ENCODE data around the gene GLB1L.

The GLB1L gene

DNA sequence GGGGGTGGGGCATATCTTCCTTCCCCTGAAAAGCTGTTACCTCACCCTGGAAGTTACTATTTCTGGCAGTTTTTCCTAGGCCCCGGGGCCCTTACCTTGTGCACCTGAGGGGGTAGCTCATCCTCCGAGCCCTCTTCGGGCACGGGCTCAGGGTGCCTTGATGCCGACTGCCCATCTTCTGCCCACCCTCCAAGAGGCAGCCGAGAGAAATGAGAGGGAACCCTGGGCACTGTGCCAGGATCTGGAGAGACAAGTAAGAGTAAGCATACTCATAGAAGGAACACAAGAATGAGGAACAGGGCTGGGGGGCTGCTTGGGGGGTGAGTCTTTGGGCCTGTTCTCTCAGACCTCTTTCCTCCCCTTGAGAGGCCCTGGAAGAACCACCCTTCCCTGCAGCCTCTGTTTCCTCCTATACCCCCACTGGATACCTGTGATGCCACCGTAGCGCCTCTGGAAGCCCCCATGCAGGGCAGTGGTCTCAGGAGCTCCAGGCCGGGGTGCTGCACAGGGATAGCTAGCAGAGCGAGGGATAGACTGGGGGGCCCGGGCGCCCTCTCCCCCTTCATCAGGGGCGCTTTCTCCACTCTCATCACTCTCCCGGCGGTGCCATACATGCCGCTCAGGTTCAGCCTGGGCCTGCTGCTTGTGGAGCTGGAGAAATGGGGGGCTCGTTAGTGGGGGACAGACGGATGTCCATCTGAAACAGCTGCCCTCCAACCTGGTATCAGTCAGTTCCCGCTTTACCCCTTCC, 24.4 kb downstream of the GLB1L start:
- DNase-seq, result no peak

DNA sequence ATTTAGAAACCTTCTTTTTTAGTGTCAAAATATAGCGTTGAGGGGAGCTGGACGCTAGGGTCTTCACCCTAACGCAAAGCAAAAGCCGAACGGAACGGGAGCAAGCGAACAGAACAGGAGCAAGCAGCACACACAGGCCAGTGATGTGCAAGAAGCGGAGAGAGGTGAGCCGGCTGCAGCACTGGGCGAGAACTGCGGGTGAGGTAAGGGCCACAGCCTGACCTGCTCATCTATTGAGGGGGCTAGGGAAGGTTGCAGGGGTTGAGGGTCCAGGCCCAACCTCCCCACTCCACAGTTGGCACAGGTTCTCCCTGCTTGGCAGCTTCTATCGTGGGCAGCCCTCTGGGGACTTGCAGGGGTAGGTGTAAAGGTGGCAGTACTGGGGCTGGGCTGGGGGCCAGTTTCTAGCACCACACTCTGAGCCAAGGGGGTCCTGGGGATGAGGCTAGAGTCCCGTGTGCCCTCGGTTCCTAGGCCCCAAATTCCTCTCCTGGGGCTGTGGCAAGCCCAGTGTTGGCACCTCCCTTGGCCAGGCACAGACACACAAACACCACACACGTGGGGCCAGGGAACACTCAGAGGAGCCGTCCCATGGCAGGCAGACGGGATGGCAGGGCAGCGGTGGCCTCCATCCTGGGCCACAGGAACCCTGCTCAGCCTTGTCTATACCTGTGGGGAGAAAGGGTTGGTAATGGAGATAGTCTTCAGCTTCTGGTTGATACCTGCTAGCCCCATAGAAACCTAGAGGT, 25.3 kb downstream of the GLB1L start:
- no peak for DNase-seq

DNA sequence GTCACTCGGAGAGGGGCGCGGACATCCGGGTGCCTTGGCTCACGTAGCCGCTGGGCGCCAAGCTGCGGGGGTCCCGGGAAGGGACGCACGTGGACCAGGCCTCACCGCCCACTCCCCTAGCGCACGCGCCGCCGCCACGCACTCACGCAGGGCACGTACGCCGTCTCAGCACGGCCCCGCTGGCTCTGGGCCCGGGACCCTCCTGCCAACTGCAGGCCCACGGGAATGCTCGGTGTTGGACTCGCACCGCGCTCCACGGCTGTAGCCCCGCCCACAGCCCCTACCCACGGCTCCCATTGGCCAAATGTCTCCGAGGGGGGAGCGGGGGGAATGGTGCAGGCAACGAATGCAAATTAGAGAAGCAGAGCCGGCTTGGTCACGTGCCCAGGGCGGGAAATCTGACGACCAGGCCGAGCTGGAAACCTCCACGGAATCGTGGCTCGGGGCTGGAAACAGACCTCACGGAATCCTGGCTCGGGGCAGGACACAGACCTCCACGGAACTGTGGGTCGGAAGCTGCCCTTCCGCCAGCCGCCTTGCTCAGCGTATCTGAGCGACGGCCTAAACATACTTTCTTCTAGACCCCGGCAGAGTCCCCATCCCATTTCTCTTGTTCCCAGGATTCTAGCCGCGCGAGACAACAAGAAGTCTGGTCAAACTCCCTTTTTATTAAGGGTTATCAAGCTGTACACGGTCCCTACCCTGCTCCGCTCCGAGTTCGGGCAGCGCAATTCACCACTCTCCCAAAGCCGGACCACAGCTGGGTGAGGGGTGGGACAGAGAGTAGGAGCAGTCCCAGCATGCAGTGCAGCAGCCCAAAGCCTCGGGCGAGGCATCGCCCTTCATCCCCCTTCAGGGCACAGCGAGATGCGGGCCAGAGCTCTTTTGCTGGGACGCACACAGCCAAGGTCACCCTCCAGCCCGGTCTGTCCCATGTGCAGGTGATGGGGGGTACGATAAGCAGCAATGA, 26.2 kb downstream of the GLB1L start, which contains the start of gene ABCB6:
Gene ABCB6 (minus strand): TSS at position 227 of the 970 bp plus-strand sequence. CDS start 285 bp downstream, outside the sequence.
- DNase-seq, result peak; percentile 96

DNA sequence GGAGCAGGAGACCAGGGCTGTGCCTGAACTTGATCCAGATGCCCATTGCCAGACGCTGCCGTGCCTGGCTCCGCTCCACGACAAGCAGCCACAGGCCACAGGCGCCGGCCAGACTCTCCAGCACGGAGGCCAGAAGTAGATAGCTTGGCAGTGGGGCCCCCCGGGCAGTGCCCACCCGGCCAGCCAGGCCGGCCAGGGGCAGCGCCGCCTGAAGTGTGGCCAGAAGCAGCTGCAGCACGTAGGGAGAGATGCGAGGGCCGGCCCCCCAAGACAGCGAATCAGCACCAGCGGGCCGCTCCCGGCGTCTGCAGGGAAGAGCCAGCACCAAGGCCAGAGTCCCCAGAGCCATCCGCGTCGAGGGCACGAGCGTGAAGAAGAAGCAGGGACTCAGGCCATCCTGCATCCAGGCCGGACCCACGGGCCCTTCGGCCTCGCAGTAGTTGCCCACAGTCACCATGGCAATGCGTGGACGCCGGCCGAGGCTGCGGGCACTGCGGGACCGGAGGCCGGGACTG, 27.0 kb downstream of the GLB1L start:
- DNase-seq, result peak; percentile 76

DNA sequence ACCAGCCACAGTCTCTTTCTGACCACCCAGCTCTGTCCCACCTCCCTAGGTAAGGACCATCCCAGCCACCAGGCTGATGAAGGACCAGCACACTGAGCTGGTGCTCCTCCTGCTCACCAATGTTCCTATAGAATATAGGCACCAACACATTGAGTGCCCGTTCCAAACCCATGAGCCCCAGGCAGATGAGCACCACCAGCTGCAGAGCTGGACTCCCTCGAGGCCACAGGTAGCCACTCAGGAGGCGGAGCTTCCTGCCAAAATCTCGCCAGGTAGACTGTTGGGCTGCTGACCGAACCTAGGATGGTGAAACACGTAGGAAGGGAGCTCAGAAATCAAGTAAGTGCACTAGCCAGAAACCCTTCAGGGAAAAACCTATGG, 28.7 kb downstream of the GLB1L start:
- DNase-seq, result no peak

DNA sequence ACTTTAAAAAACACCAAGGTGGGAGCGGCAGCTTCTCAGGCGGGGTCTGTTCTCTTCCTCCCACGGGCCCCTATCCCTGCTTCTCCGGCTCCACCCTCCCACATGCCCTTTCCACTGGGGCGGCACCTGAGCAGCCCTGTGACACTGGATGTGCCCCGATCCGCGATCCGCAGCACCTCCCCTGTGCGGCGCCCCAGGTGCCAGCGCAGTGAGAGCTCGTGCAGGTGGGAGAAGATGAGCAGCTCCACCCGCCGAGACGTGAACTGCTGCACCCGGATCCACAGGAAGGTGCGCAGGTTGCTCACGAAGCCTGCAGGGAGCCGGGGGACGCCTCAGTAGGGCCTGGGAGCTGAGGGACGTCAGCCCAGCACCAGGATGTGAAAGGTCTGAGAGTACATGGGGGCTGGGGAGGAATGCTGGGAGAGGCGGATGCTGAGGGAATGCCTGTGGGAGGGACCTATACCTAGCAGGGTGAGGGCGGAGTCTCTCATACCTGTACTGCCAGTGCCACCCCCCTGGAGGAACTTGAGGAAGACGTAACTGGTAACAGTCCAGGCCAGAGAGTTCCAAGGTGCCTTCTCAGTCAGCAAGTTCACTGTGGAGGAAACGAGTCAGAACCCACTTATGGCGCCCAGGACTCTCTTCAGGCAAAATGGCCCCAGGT, 29.2 kb downstream of the GLB1L start:
- no peak for DNase-seq

DNA sequence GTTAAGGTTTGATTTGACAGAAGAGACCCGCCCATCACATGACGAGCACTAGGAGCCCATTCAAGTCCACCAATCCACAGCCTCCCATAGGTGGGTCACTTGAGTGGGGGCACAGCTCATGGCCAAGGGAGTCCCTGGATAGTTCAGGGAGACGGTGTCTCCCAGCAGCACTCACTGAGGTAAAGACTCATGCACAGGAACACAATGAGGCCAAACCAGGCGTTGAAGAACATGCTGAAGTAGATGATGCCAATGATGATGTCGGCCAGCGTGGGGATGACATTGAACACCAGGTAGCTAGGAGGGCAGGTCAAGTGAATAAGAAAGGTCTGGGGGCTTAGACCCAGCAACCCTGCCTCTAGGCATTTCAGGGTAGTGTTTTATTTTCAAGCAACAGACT, 30.5 kb downstream of the GLB1L start:
- DNase-seq, result no peak

DNA sequence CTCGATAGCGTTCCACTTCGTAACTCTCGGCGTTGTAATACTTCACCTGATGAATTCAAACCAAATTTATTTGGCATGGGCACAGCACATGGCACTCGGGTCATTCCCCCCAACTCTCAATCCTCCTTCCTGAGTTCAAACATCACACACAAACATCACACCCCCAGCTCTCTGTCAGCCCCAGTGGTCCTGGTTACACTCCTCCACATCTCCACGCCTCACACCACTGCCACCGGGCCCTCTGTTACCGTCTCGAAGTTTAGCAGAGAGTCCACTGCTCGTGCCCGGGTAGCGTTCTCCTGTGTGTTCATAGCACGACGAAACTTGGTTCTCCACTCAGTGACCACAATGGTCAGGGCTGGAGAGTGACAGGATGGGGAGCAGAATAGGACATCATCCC, 31.1 kb downstream of the GLB1L start:
- DNase-seq, result no peak

DNA sequence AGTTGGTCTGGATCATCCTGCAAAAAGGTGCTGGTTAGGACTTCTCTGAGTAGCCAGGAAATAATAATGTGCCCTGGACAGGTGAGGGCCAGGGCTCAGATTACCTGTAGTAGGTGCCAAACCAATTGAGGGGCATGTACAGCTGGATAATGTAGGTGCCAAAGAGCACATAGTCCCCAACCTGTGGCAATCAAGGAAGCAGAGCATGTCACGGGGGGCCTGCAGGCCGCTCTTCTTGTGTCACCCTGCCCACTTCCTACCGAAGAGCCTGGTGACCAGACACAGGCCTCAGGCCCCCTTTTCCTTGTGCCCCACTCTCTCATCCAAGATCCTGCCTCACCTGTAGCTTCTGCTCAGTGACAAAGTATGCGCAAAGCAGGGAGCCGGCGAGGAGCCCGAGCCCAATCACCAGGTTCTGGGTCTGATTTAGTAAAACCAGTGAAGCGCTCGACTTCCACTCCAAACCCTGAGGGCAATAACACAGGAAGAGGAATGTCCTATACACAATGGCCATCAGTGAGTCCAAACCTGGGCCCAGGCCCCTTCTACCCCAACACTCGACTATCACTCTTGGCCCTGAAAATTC, 31.7 kb downstream of the GLB1L start:
- no peak for DNase-seq

DNA sequence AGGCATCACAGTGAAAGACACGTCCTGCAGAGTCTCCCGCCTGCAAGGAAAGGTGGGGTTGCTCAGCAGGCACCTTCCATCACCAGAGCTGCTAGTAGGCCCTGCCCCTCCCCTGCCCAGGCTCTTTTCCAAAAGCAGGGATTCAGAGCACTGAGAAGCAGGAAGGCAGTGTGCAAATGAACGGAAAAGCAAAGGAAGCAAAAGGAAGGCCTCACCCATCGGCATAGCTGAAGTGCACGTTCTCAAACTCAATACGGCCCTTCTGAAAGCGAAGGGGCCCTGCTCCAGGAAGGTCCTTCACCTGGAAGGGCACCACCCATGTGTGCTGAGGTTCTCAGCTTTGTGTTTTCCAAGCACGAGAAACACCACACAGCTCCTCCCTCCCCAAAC, 32.2 kb downstream of the GLB1L start:
- no peak for DNase-seq

DNA sequence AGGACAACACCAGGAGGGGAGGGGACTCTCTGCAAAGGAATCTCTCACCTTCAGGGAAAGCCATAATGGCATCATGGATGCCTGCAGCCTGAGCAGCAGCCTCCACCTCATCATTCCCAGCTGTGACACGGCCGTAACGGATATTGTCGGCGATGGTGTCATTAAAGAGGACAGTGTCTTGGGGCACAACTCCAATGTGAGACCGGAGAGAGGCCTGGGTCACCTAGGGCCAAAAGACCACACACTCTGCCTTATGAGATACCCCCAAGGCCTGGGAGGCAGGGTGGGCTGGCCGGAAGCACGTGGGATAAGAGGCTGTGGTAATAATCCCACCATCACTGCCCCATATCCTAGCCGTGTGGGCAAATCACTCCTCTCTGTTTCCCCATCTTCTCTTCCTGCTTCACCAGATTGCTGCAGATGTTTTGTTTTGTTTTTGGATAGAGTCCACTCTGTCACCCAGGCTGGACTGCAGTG, 34.3 kb downstream of the GLB1L start:
- no peak for DNase-seq

DNA sequence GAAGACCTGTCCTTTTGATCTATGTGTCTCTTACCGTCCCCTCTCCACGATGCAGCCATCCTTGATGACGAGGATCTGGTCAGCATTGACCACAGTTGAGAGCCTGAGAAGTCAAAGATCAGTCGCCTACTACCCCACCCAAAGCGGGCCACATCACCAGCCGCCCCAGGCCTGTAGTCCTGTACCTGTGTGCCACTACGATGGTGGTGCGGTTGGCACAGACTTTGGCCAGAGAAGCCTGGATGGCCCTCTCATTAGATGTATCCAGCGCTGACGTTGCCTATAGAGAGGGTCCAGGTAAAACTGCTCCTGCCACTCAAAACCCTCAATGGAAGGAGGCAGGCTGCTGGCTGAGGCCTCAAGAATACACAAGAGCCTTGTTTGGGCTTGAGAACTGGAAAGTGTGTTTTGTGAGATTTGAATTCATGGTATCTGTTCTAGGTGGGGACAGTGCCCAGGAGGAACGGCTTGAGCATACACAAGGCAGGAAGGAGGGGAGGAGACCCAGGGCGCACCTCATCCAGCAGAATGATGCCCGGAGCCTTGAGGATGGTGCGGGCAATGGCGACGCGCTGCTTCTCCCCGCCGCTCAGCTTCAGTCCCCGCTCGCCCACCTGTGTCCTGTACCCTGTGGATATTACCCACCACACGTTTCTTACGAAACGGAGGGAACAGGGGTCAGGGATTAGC, 34.9 kb downstream of the GLB1L start:
- DNase-seq, result no peak

DNA sequence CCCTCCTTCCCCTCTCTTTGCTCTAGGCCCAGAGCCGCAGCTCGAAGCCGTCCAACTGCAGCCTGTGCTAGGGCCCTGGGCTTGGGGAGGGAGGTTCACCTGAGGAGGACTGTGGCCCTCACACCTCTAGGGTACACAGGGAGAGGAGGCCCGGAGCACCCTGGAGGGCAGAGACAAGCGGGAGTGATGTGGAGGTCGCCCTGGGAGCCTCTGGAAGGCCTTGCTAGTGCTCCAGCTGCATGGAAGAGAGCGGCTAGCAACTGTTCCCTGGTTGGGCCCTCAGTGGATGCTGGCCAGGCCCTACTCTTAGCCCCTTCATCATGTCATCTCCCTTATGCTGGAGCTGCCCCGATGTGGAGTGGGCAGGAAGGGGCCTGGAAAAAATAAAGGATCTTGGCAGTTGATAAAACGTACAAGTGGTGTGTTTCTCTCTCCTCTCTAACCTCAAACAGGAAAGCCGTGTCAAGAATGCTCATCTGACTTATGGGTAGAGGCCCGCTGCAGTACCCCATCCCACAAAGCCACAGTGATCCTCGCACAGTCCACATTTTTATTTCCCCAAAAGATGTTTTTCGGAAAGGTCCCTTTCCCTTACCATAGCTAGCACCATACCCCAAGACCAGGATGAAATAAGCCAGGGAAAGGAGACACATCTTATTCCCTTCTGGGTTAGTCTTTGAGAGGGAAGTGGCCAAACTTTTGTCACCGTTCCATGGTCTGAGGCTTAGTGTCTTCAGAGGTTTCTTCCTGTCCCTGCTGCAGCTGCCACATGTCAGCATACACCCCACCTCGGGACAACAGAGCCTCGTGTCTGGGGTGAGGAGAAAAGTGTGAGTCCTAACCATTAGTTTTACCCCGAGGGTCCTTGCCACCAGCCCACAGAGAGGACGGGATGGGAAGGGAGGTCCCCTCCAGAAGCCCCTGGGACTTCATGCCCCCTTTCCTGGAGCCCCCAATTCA, 35.7 kb downstream of the GLB1L start:
- no peak for DNase-seq

DNA sequence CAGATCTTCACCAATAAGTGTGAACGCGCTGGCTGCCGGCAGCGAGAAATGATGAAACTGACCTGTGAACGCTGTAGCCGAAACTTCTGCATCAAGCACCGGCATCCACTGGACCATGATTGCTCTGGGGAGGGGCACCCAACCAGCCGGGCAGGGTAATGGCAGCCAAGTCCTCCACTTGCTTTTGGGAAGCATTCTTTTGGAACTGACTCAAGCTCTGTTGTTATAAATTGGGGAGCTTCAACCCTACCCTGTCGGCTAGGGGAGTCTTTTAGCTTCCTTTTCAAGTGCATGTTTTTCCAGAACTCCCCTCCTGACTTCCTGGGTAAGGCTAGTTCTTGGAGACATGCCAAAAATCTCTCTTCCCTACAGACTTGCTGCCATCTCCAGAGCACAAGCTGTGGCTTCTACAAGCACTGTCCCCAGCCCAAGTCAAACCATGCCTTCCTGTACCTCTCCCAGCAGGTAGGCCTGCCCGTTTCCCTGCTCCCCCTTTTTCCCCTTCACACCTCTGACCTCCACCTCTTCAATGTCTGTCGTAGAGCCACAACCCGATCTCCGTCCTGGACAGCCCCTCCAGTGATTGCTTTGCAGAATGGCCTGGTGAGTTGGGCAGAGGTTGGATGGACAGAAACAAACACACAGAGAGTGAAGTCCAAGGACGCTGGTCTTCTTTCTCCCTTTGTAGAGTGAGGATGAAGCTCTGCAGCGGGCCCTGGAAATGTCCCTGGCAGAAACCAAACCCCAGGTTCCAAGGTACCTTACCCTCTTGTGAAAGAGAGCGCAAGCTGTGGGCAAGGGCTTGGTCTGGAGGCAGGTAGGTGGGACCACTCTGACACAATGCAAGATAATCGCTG, 37.1 kb downstream of the GLB1L start:
- DNase-seq, result peak; percentile 40

DNA sequence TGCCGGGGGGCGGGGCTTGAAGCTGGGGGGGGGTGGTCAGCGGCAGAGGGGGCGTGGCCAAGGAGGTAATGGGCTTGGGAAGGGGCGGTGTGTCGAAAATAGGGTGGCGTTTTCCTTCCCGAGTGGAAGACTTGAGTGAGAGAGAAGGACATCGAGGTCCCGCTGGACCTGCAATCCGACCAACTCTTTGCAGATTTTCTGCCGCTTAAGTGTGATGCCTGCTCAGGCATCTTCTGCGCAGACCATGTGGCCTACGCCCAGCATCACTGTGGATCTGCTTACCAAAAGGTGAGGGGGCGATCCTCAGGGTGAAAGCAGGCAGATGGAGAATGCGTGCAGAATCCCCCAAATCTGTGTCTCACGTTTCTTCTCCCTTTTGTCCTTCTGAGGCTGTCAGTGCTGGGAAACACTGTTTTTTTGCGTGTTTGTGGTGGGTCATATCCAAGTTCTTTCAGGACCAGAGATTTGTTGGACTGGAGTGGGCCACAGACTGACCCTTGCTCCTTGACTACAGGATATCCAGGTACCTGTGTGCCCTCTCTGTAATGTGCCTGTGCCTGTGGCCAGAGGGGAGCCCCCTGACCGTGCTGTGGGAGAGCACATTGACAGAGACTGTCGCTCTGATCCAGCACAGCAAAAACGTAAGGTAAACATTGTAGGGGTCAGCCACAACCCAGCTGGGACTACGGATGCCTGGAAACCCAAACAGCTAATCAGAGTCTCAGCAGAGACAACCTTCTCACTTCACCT, 37.9 kb downstream of the GLB1L start:
- DNase-seq, result no peak

DNA sequence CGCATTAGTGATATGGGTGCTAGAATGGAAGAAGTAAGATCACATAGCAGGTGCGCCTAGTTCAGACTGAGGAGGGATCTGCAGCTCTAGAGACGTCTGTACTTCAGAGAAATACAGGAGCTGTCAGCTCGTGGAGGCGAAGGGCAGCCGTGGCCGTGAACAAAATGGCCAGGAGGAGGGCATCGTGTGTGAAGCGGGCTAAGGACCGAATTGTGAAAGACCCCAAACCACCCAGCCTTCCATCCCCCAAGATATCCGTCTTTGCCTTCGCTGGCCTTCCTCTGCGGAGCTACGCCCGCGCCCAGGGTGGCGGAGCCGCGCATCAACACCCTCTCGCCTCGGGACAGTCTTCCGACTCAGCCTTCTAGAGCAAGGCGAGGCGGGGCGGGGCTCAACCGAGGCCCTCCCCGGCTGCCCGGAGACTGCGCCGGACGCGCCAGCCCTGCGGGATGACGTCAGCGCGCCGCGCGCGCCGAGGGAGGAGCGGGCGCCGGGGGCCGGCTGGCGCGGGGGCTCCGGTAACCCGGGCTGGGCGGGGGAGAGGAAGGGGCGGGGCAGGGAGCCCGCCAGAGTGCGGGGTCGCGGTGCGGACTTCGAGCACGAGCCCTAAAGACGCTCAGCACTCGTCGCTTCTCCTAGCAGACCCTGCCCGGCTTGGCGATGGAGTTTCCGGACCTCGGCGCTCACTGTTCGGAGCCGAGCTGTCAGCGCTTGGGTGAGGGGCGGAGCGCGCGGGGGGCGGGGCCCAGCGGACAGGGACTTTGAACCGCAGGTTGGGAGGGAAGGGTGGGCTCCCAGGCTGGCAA, 38.7 kb downstream of the GLB1L start, which contains the start of gene ZFAND2B:
Gene ZFAND2B (plus strand): TSS at position 455 of the 806 bp plus-strand sequence. CDS start 206 bp downstream, at position 661.
- peak; percentile 88 for DNase-seq

DNA sequence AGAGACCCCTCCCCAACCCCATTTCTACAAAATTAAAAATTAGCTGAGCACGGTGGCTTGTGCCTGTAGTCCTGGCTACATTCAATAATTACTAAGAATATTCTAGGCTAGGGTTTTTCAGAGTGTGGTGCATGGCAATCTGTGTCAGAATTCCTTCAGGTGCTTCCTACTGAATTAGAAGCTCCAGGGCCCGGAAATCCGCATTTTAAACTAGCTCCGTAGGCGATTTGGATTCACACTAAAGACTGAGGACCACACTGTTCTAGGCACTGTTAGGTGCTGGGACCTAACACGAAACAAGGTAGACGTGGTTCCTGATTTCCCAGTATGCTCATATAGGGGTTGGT, 39.3 kb downstream of the GLB1L start:
- DNase-seq, result no peak
